Hematopoietic multipotent progenitor cell treated with erythropoietin and hydrocortisone succinate and interleukin-3 and kit ligand, for 4 days (in vitro differentiated cells): Measurements from ENCODE around the gene MRAP.
"Not testable (repeated sequence)": the region's sequence is repeated elsewhere in the genome, so short reads cannot be mapped to it uniquely, and the experiment has no call there.

Experiments used
- DNase-seq: peaks from one replicate; pipeline ENCODE4 v3.0.0-alpha.2; 2015

The MRAP gene

GRCh38 chr21:32301596-32301995 lies 2.9 kb downstream of the MRAP start:
- DNase-seq, result no peak

GRCh38 chr21:32302560-32302959 lies 3.9 kb downstream of the MRAP start:
- DNase-seq, result no peak

GRCh38 chr21:32303385-32303784 lies 4.7 kb downstream of the MRAP start:
- no peak for DNase-seq

- no peak for DNase-seq
Observed at GRCh38 chr21:32304998-32305397, 6.3 kb downstream of the MRAP start.

GRCh38 chr21:32306021-32306780 lies 7.5 kb downstream of the MRAP start:
- DNase-seq, result no peak

- no peak for DNase-seq
Observed at GRCh38 chr21:32307706-32308105, 9.1 kb downstream of the MRAP start.

- DNase-seq, result no peak
Observed at GRCh38 chr21:32308696-32309095, 10.0 kb downstream of the MRAP start.

GRCh38 chr21:32309906-32310460 lies 11.3 kb downstream of the MRAP start:
- no peak for DNase-seq

GRCh38 chr21:32310976-32311375 lies 12.3 kb downstream of the MRAP start:
- DNase-seq, result not testable (repeated sequence)

GRCh38 chr21:32311621-32312020 lies 13.0 kb downstream of the MRAP start:
- DNase-seq, result no peak

GRCh38 chr21:32312326-32312725 lies 13.7 kb downstream of the MRAP start:
- no peak for DNase-seq

GRCh38 chr21:32312976-32313375 lies 14.3 kb downstream of the MRAP start:
- DNase-seq, result no peak

- no peak for DNase-seq
Observed at GRCh38 chr21:32314806-32315205, 16.2 kb downstream of the MRAP start.

GRCh38 chr21:32315511-32316281 lies 17.0 kb downstream of the MRAP start:
- no peak for DNase-seq

- DNase-seq, result no peak
Observed at GRCh38 chr21:32316361-32317215, 17.9 kb downstream of the MRAP start.

GRCh38 chr21:32317726-32318125 lies 19.1 kb downstream of the MRAP start:
- no peak for DNase-seq

- no peak for DNase-seq
Observed at GRCh38 chr21:32319012-32319411, 20.4 kb downstream of the MRAP start.

- no peak for DNase-seq
Observed at GRCh38 chr21:32320059-32320458, 21.4 kb downstream of the MRAP start.

- no peak for DNase-seq
Observed at GRCh38 chr21:32320726-32321125, 22.1 kb downstream of the MRAP start.

- DNase-seq, result no peak
Observed at GRCh38 chr21:32321480-32321879, 22.8 kb downstream of the MRAP start.

- DNase-seq, result no peak
Observed at GRCh38 chr21:32322103-32322502, 23.4 kb downstream of the MRAP start.

- no peak for DNase-seq
Observed at GRCh38 chr21:32322676-32323075, 24.0 kb downstream of the MRAP start.

GRCh38 chr21:32325706-32326105 lies 27.1 kb downstream of the MRAP start:
- DNase-seq, result no peak
